COLO829 (cell line): ENCODE measurements around the gene NMNAT2.

Experiments
- DNase-seq: peaks from one replicate; pipeline ENCODE4 v3.0.0; 2012; ENCODE audit warnings: low spot score

NMNAT2 gene

DNA sequence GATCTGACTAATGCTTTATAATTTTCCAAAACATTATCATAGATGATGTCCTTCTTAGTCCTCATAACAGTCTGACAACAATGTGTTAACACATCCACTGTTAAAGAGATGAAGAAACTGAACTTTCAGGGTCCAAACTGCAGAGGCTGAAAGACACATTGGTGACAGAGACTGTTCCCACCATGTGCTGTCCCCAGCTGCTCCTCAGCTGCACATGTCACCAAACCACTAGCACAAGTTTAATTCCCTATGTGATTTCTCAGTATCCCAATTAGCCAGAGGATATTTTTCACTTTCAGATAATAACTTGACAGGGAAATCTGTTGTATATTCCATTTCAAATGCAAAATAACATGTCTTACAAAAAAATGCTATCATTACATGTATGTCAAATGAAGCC lies 207.5 kb downstream of the NMNAT2 start:
- DNase-seq, result no peak

DNA sequence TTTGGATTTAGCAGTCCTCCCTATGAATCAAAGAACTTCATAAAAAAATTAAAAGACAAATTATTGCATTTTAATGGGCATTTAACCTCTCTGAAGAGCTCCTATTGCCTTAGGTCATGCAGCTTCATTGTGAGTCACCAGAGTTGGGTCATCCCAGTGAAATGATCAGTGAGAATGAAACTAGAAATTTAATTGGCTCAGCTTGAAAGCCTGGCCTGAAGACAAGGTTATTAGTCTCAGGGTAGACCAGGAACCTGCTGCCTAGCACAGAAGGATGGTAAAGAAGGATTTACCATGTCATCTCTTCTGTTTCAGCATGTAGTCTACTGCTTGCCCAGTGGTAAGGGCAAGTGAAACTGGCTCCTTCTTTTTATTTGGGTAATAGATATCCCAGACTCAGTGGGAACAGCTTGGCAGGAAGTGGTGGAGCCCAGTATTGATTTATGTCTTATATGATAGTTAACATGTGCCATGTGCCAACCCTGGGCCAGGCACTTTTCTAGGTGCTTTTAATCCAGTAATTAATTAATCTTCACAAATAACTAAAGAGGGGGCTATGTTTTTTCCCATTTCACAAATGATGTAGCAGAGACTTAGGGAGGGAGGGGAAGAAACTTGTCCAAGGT lies 208.5 kb downstream of the NMNAT2 start:
- DNase-seq, result peak; percentile 92

DNA sequence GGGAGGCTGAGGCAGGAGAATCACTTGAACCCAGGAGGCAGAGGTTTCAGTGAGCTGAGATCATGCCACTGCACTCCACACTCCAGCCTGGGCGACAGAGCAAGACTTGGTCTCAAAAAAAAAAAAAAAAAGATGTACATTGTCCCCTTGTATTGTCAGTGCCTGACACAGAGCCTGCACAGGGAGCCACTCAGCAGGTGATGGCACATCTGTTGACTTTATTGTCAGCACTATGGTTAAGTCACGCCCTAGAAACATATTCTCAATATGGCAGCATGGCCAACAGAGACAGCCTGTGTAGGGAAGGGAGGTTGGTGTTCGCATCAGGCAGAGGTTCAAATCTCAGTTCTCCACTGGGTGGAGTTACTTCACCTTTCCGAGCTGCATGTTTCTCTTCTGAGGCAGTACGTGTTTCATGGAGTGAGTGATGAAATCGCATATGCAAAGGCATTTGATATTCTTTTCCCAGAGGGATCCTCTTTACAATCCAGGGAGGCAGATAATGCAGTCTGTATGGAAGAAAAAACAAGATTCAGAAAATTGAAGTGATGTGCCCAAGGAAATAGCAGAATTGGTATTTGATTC lies 211.6 kb downstream of the NMNAT2 start:
- no peak for DNase-seq

DNA sequence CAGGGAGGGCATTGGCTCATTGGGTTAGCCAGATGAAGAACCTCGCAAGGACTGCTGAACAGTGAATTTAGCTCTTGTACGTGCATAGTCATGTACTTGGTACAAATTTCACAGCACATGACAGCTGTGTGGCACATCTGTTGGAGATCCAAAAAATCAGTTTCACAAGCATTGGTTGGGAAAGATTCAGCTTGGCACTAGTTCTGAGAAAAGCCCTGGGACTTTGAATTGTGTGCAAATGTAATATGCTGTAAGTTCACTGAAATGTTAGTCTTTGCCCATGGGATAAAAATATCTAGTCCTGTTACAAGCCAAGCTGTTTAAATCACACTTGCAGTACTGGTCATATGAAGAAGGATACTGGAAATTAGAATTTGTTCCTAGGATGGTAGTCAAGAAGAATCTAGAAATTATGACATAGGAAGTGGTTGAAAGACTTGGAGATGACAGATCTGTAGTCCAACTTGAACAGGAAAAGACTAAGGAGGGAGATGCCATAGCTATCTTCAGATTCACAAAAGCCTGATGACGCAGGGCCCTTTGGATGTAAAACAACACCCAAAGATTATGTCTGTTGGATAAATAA lies 212.9 kb downstream of the NMNAT2 start:
- no peak for DNase-seq

DNA sequence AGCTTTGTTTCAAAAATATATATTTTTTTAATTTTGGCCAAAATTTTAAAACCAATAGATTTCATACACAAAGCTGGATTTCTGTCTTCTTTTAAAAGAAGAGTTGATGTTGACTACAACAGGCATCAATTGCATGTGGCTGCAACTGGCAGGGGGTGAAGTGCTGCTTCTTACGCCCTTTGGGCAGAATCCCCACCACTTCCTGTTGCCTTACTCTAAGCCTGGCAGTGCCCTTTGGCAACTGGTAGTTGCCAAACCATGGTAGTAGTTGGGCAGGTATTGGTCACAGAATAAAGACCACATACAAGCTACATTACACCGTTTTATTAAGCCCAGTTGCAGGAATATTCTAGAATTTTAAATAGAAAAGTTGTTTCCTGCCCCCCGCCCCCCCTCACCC lies 215.1 kb downstream of the NMNAT2 start:
- DNase-seq, result no peak

DNA sequence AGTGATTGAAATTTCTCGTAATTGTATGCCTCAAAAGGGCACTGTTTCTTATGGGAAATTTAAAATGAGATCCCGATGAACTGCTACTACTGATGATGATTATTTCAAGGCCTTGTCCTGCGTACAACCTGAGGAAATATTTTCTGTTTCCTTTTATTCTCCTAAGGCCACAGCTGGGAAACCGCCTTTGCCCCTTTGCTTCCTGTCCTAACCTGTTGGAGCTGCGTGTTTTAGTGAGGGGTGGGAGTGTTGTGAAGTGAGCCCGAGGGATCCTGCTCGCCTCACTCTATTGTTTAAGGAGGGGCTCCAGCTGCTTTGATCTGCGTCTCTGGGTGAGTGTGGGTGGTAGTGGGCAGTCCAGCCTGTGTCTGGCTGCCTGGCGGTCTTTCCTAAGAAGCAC lies 217.7 kb downstream of the NMNAT2 start:
- DNase-seq, result no peak

DNA sequence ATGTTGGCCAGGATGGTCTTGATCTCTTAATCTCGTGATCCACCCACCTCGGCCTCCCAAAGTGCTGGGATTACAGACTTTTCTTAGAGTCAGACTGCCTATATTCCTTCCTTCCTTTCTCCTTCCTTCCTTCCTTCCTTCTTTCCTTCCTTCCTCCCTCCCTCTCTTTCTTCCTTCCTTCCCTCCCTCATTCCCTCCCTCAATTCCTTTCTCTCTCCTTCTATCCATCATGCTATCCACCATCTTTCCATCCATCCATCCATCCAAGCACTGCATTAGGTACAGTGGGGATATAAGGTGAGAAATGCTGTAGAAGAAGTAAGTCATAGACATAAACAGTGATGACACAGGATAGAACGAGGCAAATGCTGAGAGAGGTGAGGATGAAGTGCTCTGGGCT lies 218.9 kb downstream of the NMNAT2 start:
- DNase-seq, result no peak

DNA sequence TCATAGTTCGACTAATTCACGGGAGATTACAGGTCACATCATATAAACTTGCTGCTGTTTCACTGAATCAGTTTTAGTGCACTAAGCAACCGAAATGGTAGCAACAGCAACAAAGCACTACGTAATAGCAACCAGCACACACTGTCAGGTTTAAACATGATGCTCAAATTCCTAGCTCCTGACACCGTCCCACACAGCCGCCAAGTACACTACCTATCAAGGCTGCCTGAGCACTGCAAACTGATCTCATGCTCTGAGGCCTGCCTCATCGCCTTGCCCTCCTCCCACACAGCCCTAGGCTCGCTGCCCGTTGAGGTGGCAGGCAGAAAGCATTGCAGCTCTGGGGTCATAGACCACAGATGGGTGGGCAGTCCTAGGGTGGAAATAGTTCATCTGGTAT lies 219.7 kb downstream of the NMNAT2 start:
- no peak for DNase-seq
